ENCODE results near the gene PARD3B.

Gene PARD3B

GRCh38 chr2:204681412-204681811 lies 136.1 kb downstream of the PARD3B start:
- in situ Hi-C loops (cut with HindIII; ENCODE audit: low pct_unique_long_range_greater_than_20kb, low sequenced_read_pairs): no loop called here
- no peak for DNase-seq (ENCODE audit: low read depth in 1 of 2, low spot score in 1 of 2)
- TF ChIP-seq JUND (IDR thresholded peaks at IDR 0.05; ENCODE audit: low read depth): no peak

- DNase-seq (ENCODE audit: low read depth in 1 of 2, low spot score in 1 of 2): no peak
- in situ Hi-C loops (cut with HindIII; ENCODE audit: low pct_unique_long_range_greater_than_20kb, low sequenced_read_pairs): no loop called here
- TF ChIP-seq JUND (IDR thresholded peaks at IDR 0.05; ENCODE audit: low read depth): no peak
Observed at GRCh38 chr2:204683384-204683783, 138.1 kb downstream of the PARD3B start.

GRCh38 chr2:204686406-204686805 lies 141.1 kb downstream of the PARD3B start:
- DNase-seq (ENCODE audit: low read depth in 1 of 2, low spot score in 1 of 2): no peak
- no peak for TF ChIP-seq JUND (IDR thresholded peaks at IDR 0.05; ENCODE audit: low read depth)
- in situ Hi-C loops (cut with HindIII; ENCODE audit: low pct_unique_long_range_greater_than_20kb, low sequenced_read_pairs): no loop called here

GRCh38 chr2:204687776-204688175 lies 142.5 kb downstream of the PARD3B start:
- in situ Hi-C loops (cut with HindIII; ENCODE audit: low pct_unique_long_range_greater_than_20kb, low sequenced_read_pairs): no loop called here
- no peak for TF ChIP-seq JUND (IDR thresholded peaks at IDR 0.05; ENCODE audit: low read depth)
- DNase-seq (ENCODE audit: low read depth in 1 of 2, low spot score in 1 of 2): no peak

- TF ChIP-seq JUND (IDR thresholded peaks at IDR 0.05; ENCODE audit: low read depth): no peak
- in situ Hi-C loops (cut with HindIII; ENCODE audit: low pct_unique_long_range_greater_than_20kb, low sequenced_read_pairs): no loop called here
- peak; percentile 28 to 82 for DNase-seq (ENCODE audit: low read depth in 1 of 2, low spot score in 1 of 2)
Observed at GRCh38 chr2:204691911-204692510, 146.7 kb downstream of the PARD3B start.

GRCh38 chr2:204692790-204693189 lies 147.5 kb downstream of the PARD3B start:
- in situ Hi-C loops (cut with HindIII; ENCODE audit: low pct_unique_long_range_greater_than_20kb, low sequenced_read_pairs): no loop called here
- TF ChIP-seq JUND (IDR thresholded peaks at IDR 0.05; ENCODE audit: low read depth): no peak
- DNase-seq (ENCODE audit: low read depth in 1 of 2, low spot score in 1 of 2): no peak

- TF ChIP-seq JUND (IDR thresholded peaks at IDR 0.05; ENCODE audit: low read depth): no peak
- in situ Hi-C loops (cut with HindIII; ENCODE audit: low pct_unique_long_range_greater_than_20kb, low sequenced_read_pairs): no loop called here
- DNase-seq (ENCODE audit: low read depth in 1 of 2, low spot score in 1 of 2): no peak
Observed at GRCh38 chr2:204693262-204693661, 148.0 kb downstream of the PARD3B start.

GRCh38 chr2:204695506-204695905 lies 150.2 kb downstream of the PARD3B start:
- in situ Hi-C loops (cut with HindIII; ENCODE audit: low pct_unique_long_range_greater_than_20kb, low sequenced_read_pairs): no loop called here
- TF ChIP-seq JUND (IDR thresholded peaks at IDR 0.05; ENCODE audit: low read depth): no peak
- DNase-seq (ENCODE audit: low read depth in 1 of 2, low spot score in 1 of 2): no peak

GRCh38 chr2:204696124-204696523 lies 150.8 kb downstream of the PARD3B start:
- DNase-seq (ENCODE audit: low read depth in 1 of 2, low spot score in 1 of 2): no peak
- in situ Hi-C loops (cut with HindIII; ENCODE audit: low pct_unique_long_range_greater_than_20kb, low sequenced_read_pairs): no loop called here
- no peak for TF ChIP-seq JUND (IDR thresholded peaks at IDR 0.05; ENCODE audit: low read depth)

GRCh38 chr2:204705243-204705932 lies 160.1 kb downstream of the PARD3B start:
- no peak for DNase-seq (ENCODE audit: low read depth in 1 of 2, low spot score in 1 of 2)
- TF ChIP-seq JUND (IDR thresholded peaks at IDR 0.05; ENCODE audit: low read depth): no peak
- in situ Hi-C loops (cut with HindIII; ENCODE audit: low pct_unique_long_range_greater_than_20kb, low sequenced_read_pairs): no loop called here

GRCh38 chr2:204706939-204707338 lies 161.7 kb downstream of the PARD3B start:
- in situ Hi-C loops (cut with HindIII; ENCODE audit: low pct_unique_long_range_greater_than_20kb, low sequenced_read_pairs): no loop called here
- TF ChIP-seq JUND (IDR thresholded peaks at IDR 0.05; ENCODE audit: low read depth): no peak
- no peak for DNase-seq (ENCODE audit: low read depth in 1 of 2, low spot score in 1 of 2)

- DNase-seq (ENCODE audit: low read depth in 1 of 2, low spot score in 1 of 2): no peak
- no peak for TF ChIP-seq JUND (IDR thresholded peaks at IDR 0.05; ENCODE audit: low read depth)
- in situ Hi-C loops (cut with HindIII; ENCODE audit: low pct_unique_long_range_greater_than_20kb, low sequenced_read_pairs): no loop called here
Observed at GRCh38 chr2:204713211-204713610, 167.9 kb downstream of the PARD3B start.

GRCh38 chr2:204715361-204715760 lies 170.1 kb downstream of the PARD3B start:
- in situ Hi-C loops (cut with HindIII; ENCODE audit: low pct_unique_long_range_greater_than_20kb, low sequenced_read_pairs): no loop called here
- DNase-seq (ENCODE audit: low read depth in 1 of 2, low spot score in 1 of 2): no peak
- TF ChIP-seq JUND (IDR thresholded peaks at IDR 0.05; ENCODE audit: low read depth): no peak

- no peak for DNase-seq (ENCODE audit: low read depth in 1 of 2, low spot score in 1 of 2)
- no peak for TF ChIP-seq JUND (IDR thresholded peaks at IDR 0.05; ENCODE audit: low read depth)
- in situ Hi-C loops (cut with HindIII; ENCODE audit: low pct_unique_long_range_greater_than_20kb, low sequenced_read_pairs): no loop called here
Observed at GRCh38 chr2:204717591-204717990, 172.3 kb downstream of the PARD3B start.
